ENCODE results near the gene MACROD2. TPM values are rescaled to one million over a fixed set of nuclear protein-coding genes. Genes with fewer than 3 reads are reported as not detected.

The MACROD2 gene
- total and polyA plus RNA-seq, 9 donors: 3.7 to 25.5 (median 7.8) TPM

DNA sequence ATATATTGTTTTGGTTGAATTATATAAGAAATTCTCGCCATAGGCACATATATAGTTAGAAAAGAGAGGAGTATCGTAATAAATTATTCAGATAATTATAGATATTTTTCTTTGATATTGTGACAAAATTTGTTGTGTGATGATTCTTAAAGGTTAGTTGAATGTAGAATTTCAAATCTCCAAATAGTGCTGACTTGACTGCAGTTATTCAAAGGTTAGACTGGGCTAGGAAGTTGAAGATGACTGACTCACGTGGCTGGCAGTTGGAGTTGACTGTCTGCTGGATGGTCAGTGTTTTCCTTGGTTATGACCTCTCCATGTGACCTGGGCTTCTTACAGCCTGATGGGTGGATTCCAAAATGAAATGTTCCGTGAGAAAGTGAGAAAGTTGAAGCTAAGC, 286.8 kb downstream of the MACROD2 start:
- DNase-seq: no peak
- WGBS, 3 donors: 91 to 93% (median 93%) methylated on average over 4 of the region's 4 CpGs
- TF ChIP-seq EP300 (IDR thresholded peaks at IDR 0.05) (no peak), POLR2A (IDR thresholded peaks at IDR 0.05) (no peak)
- TF ChIP-seq, protein P1, sequence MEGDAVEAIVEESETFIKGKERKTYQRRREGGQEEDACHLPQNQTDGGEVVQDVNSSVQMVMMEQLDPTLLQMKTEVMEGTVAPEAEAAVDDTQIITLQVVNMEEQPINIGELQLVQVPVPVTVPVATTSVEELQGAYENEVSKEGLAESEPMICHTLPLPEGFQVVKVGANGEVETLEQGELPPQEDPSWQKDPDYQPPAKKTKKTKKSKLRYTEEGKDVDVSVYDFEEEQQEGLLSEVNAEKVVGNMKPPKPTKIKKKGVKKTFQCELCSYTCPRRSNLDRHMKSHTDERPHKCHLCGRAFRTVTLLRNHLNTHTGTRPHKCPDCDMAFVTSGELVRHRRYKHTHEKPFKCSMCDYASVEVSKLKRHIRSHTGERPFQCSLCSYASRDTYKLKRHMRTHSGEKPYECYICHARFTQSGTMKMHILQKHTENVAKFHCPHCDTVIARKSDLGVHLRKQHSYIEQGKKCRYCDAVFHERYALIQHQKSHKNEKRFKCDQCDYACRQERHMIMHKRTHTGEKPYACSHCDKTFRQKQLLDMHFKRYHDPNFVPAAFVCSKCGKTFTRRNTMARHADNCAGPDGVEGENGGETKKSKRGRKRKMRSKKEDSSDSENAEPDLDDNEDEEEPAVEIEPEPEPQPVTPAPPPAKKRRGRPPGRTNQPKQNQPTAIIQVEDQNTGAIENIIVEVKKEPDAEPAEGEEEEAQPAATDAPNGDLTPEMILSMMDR (IDR thresholded peaks at IDR 0.05): no peak
- intact Hi-C loops (cut with DNase I): no loop called here
- Histone ChIP-seq H3K27me3 (no peaks in the 10 kb centered on the region), H3K27ac (no peak overlapping the region), H3K9me3 (no peaks in the 10 kb centered on the region), H3K4me1 (ENCODE audit: insufficient read depth) (no peaks in the 10 kb centered on the region), H3K4me3 (no peak overlapping the region), H3K36me3 (no peaks in the 10 kb centered on the region)

DNA sequence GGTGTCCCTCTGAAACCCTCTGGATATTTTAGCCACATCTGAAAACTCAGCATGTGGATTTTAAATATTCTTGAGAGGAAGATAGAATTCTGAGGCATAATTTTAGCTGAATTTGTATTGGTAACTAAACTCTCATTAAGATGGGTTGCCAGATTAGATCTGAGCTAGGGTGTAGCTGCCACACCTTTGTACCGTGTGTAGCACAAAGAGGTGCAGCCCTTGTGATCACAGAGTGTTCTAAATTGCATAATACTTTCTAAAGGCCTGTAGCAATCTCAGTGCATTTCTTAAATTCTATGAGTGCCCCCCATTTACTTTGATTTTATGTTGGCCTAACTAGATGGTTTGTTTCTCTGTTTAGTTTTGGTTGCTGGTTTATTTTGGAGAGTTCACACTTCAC, 289.1 kb downstream of the MACROD2 start:
- Histone ChIP-seq H3K9me3 (no peaks in the 10 kb centered on the region), H3K36me3 (no peaks in the 10 kb centered on the region), H3K27me3 (no peaks in the 10 kb centered on the region), H3K4me3 (no peak overlapping the region), H3K4me1 (ENCODE audit: insufficient read depth) (no peaks in the 10 kb centered on the region), H3K27ac (no peak overlapping the region)
- no peak for TF ChIP-seq POLR2A (IDR thresholded peaks at IDR 0.05)
- no peak for TF ChIP-seq EP300 (IDR thresholded peaks at IDR 0.05)
- TF ChIP-seq, protein P1 (IDR thresholded peaks at IDR 0.05): no peak
- no peak for DNase-seq
- 89 to 99% (median 97%) methylated on average over 1 of the region's 1 CpG for WGBS, 3 donors
- intact Hi-C loops (cut with DNase I): no loop called here

DNA sequence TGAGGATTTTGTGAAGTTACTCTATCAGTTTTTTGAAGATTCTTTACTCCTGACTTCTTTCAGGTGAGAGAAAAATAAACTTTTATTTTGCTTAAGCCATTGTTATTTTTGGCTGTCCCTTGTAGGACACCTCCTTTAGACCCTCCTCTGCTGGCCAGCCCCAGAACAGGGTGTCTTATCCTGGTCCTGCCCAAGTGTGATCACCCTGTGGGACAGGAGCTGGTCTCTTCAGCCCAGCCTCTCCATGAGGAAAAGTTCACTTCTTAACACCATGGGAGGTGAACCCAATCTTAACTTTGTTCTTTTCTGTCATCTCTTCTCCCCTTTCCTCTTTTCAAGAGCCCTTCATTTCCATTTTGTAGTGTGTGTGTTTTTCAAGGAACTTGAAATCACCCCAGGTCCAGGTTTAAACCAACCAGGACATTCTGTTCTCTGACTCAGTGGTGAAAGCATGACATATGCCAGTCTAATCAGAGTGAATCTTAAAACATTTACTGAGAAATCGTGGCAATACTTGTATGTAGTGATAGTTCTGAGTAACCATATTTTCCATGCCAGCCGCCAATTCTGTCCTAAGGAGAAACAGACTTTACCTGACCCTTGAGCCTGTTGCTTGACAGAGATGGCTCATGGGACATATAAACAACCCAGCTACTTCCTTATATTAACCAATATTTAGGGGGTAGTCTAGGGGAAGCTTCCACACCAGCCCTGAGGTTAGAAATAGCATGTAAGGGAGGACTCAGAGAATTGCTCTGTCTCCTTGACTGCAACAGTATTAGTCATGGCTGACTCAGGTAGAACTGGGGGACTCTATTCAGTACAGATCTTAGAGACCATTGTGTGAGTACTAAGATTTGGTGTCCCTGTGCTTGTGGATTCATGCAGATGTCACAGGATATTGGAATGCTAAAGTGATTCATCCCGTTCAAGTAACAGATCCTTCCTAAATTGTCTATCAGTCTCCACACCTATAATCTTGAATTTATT, 293.3 kb downstream of the MACROD2 start:
- no peaks in the 10 kb centered on the region for H3K4me1 ChIP-seq (ENCODE audit: insufficient read depth)
- H3K27ac ChIP-seq: no peak overlapping the region
- H3K36me3 ChIP-seq: no peaks in the 10 kb centered on the region
- H3K27me3 ChIP-seq: no peaks in the 10 kb centered on the region
- no peak for DNase-seq
- no peaks in the 10 kb centered on the region for H3K9me3 ChIP-seq
- 85 to 94% (median 92%) methylated on average over 3 of the region's 3 CpGs for WGBS, 3 donors
- H3K4me3 ChIP-seq: no peak overlapping the region
- no peak for TF ChIP-seq EP300 (IDR thresholded peaks at IDR 0.05)
- TF ChIP-seq, protein P1 (IDR thresholded peaks at IDR 0.05): no peak
- TF ChIP-seq POLR2A (IDR thresholded peaks at IDR 0.05): no peak
- intact Hi-C loops (cut with DNase I): no loop called here

DNA sequence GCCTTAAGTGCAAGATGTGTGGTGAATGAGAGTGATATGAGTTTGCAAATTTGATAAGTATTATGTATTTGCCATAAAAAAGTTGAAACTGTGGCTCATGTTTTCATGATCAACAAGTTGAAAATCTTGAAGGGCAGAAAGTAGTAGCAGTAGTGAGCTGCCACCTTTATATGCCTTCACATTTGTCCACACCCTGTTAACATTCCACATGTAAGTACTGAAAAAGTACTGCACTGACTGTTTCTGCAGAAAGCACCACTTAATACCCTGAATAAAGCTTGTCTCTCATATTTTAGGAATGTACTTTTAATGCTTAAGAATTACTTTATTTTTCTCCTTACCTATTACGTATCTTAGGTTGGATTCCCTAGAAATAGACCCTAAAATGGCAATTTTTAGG, 296.2 kb downstream of the MACROD2 start:
- intact Hi-C loops (cut with DNase I): no loop called here
- Histone ChIP-seq H3K36me3 (no peaks in the 10 kb centered on the region), H3K27me3 (no peaks in the 10 kb centered on the region), H3K4me1 (ENCODE audit: insufficient read depth) (no peaks in the 10 kb centered on the region), H3K27ac (no peak overlapping the region), H3K4me3 (no peak overlapping the region), H3K9me3 (no peaks in the 10 kb centered on the region)
- no peak for DNase-seq
- 93 to 97% (median 94%) methylated on average over 1 of the region's 1 CpG for WGBS, 3 donors
- TF ChIP-seq POLR2A (IDR thresholded peaks at IDR 0.05): no peak
- TF ChIP-seq, protein P1 (IDR thresholded peaks at IDR 0.05): no peak
- no peak for TF ChIP-seq EP300 (IDR thresholded peaks at IDR 0.05)

Measured in ovary (tissue), 9 donors.